OCI-LY1 (cell line): ENCODE data around the gene SYNE4.
"Not testable (repeated sequence)": the region's sequence is repeated elsewhere in the genome, so short reads cannot be mapped to it uniquely, and the experiment has no call there.

Experiments
- H2AFZ ChIP-seq: fragments of 200-600 bp; sonication (generic), shearing (Covaris generic); 2 replicates; pipeline ENCODE4 v1.6.0; 2014; ENCODE audit warnings: antibody characterized with exemption, mild to moderate bottlenecking, low read length
- H3F3A ChIP-seq: fragments of 200-600 bp; sonication (generic), shearing (Covaris generic); 2 replicates; pipeline ENCODE4 v1.6.0; 2014; ENCODE audit warnings: mild to moderate bottlenecking, antibody characterized with exemption, low read length, moderate library complexity; ENCODE audit not compliant: insufficient read depth
- H3K27ac ChIP-seq: fragments of 200-600 bp; sonication (generic); 2 replicates; pipeline ENCODE4 v1.5.1; 2014; ENCODE audit warnings: low read length, mixed run types, mild to moderate bottlenecking, low read depth; ENCODE audit not compliant: poor library complexity, severe bottlenecking
- H3K27me3 ChIP-seq: fragments of 200-600 bp; sonication (generic); 2 replicates; pipeline ENCODE4 v1.6.0; 2014; ENCODE audit warnings: antibody characterized with exemption, mild to moderate bottlenecking, low read length, moderate library complexity; ENCODE audit not compliant: insufficient read depth
- H3K36me3 ChIP-seq: fragments of 200-600 bp; sonication (generic); 2 replicates; pipeline ENCODE4 v1.6.1; 2014; ENCODE audit warnings: mild to moderate bottlenecking, antibody characterized with exemption, low read length, moderate library complexity, mixed read lengths; ENCODE audit not compliant: insufficient read depth
- H3K4me1 ChIP-seq: fragments of 200-600 bp; sonication (generic); 2 replicates; pipeline ENCODE4 v1.5.1; 2014; ENCODE audit warnings: mild to moderate bottlenecking, low read length, moderate library complexity; ENCODE audit not compliant: insufficient read depth, severe bottlenecking
- H3K4me2 ChIP-seq: fragments of 200-600 bp; sonication (generic), shearing (Covaris generic); 2 replicates; pipeline ENCODE4 v1.6.1; 2014; ENCODE audit warnings: low read length
- H3K4me3 ChIP-seq: fragments of 200-600 bp; sonication (generic); 2 replicates; pipeline ENCODE4 v1.5.1; 2014; ENCODE audit warnings: low read length, low read depth, mild to moderate bottlenecking, mixed read lengths; ENCODE audit not compliant: poor library complexity, severe bottlenecking
- H3K79me2 ChIP-seq: fragments of 200-600 bp; shearing (Covaris generic); 2 replicates; pipeline ENCODE4 v1.6.1; 2016; ENCODE audit warnings: mixed run types, low read length, mixed read lengths; ENCODE audit not compliant: insufficient read depth
- H3K9ac ChIP-seq: fragments of 200-600 bp; sonication (generic), shearing (Covaris generic); 2 replicates; pipeline ENCODE4 v1.6.1; 2014; ENCODE audit warnings: mild to moderate bottlenecking, low read length, mixed read lengths
- H3K9me2 ChIP-seq: fragments of 200-600 bp; sonication (generic), shearing (Covaris generic); 2 replicates; pipeline ENCODE4 v1.6.1; 2014; ENCODE audit warnings: low read depth, mild to moderate bottlenecking, low read length, mixed read lengths
- H3K9me3 ChIP-seq: fragments of 200-600 bp; shearing (Covaris generic); 2 replicates; pipeline ENCODE4 v1.6.1; 2014; ENCODE audit warnings: low read length, mixed read lengths
- H4K20me1 ChIP-seq: fragments of 200-600 bp; sonication (generic), shearing (Covaris generic); 2 replicates; pipeline ENCODE4 v1.6.0; 2016; ENCODE audit warnings: mild to moderate bottlenecking, low read length; ENCODE audit not compliant: insufficient read depth
- CTCF ChIP-seq: fragments of 200-600 bp; sonication (generic), shearing (Covaris generic); IDR thresholded peaks from 2 replicates; pipeline ENCODE4 v1.5.1; 2017; ENCODE audit warnings: mild to moderate bottlenecking, antibody characterized with exemption, low read length, moderate library complexity, mixed read lengths
- EZH2 ChIP-seq: fragments of 200-600 bp; sonication (generic), shearing (Covaris generic); IDR thresholded peaks from 2 replicates; pipeline ENCODE4 v1.8.0; 2017; ENCODE audit warnings: borderline replicate concordance, mixed run types, mild to moderate bottlenecking, antibody characterized with exemption, low read length, moderate library complexity, mixed read lengths

The SYNE4 gene

GRCh38 chr19:35958660-35959039 lies 50.0 kb downstream of the SYNE4 start:
- Histone ChIP-seq H2AFZ (no peak overlapping the region), H3K9me2 (no peaks in the 10 kb centered on the region), H3K4me2 (no peak overlapping the region)

GRCh38 chr19:35957411-35957810 lies 51.2 kb downstream of the SYNE4 start:
- H2AFZ ChIP-seq, H3K79me2 ChIP-seq, H3K9me3 ChIP-seq, H3K36me3 ChIP-seq, H3K4me1 ChIP-seq, H3K27ac ChIP-seq, H3F3A ChIP-seq, H4K20me1 ChIP-seq, H3K4me2 ChIP-seq, H3K4me3 ChIP-seq, H3K9ac ChIP-seq, H3K9me2 ChIP-seq: not testable (repeated sequence)
- peaks cover 12% of the 10 kb centered on the region; the same call in 1 of the 2 replicates for H3K27me3 ChIP-seq

More at GRCh38 chr19:35958660-35959039, 50.0 kb downstream of the SYNE4 start:
- Histone ChIP-seq H3F3A (no peaks in the 10 kb centered on the region), H4K20me1 (no peaks in the 10 kb centered on the region), H3K79me2 (no peaks in the 10 kb centered on the region), H3K4me3 (no peak overlapping the region), H3K9ac (no peak overlapping the region), H3K27ac (no peak overlapping the region), H3K9me3 (0 out of 2 replicates have a peak, but pooled peaks cover 5% of the 10 kb centered on the region), H3K27me3 (peaks cover 12% of the 10 kb centered on the region; the same call in 1 of the 2 replicates), H3K36me3 (no peaks in the 10 kb centered on the region), H3K4me1 (no peaks in the 10 kb centered on the region)
- TF ChIP-seq EZH2 = no peak

GRCh38 chr19:35955881-35956634 lies 52.6 kb downstream of the SYNE4 start:
- Histone ChIP-seq H3K9me2 (no peaks in the 10 kb centered on the region), H3K4me2 (no peak overlapping the region), H3K9me3 (0 out of 2 replicates have a peak, but pooled peaks cover 5% of the 10 kb centered on the region), H4K20me1 (no peaks in the 10 kb centered on the region), H3K4me3 (no peak overlapping the region), H3K9ac (no peak overlapping the region), H3K79me2 (no peaks in the 10 kb centered on the region), H3K27me3 (peaks cover 12% of the 10 kb centered on the region; the same call in 1 of the 2 replicates), H3F3A (no peaks in the 10 kb centered on the region), H3K27ac (no peak overlapping the region), H3K36me3 (no peaks in the 10 kb centered on the region), H3K4me1 (no peaks in the 10 kb centered on the region), H2AFZ (no peak overlapping the region)
- TF ChIP-seq CTCF (no peak), EZH2 (no peak)
